GM21515 (cell line): Measurements from ENCODE around the gene GPR107.

Source experiments
- ATAC-seq: cut with Tn5 transposase; IDR thresholded peaks from one replicate; pipeline ENCODE4 v1.9.1; 2021; ENCODE audit not compliant: unreplicated experiment

Gene GPR107

DNA sequence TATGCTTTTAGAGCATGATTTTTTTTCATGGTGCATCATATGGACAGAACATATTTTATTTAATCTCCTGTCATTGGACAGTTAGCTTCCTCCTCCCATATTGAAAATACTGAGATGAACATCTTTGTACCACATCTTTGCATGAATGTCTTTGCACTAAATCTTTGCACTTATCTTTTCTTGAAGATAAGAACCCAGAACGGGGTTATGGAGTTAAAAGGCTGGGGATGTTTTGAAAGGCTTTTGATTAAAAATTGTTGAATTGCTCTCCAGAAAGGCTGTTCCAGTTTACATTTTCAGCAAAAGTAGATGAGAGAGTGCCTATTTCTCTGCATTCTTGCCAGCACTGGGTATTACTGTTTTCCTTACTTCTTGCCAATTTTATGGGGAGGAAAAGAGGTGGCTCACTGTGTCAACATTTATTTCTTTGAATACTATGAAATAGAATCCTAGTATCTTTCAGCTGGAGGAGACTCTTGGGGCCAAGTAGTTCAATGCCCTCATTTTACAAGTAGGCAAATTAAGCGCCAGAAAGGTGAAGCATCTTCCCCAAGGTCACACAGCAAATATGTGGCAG, 125.7 kb downstream of the GPR107 start:
- ATAC-seq, result no peak

DNA sequence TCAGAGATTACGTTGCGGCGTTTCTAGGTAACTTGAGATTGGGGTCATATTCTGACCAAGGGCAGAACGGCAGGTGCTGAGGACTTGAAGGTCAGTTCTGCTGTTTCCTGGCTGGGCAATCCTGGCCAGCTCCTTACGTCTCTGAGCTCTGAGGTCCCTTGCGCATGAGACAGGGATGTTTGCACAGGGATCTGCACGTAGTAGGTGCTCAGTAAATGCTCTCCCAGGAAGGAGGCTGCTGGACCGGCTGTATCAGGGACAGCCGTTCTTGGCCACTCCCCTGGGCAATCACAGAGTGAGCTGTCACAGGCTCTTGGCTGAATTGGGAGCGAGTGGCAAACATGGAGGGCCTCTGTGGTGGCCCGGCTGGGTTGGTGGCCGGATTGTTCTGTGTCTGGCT, 126.8 kb downstream of the GPR107 start:
- no peak for ATAC-seq

- ATAC-seq, result no peak
Observed at GRCh38 chr9:130181678-130182380, 128.1 kb downstream of the GPR107 start.

DNA sequence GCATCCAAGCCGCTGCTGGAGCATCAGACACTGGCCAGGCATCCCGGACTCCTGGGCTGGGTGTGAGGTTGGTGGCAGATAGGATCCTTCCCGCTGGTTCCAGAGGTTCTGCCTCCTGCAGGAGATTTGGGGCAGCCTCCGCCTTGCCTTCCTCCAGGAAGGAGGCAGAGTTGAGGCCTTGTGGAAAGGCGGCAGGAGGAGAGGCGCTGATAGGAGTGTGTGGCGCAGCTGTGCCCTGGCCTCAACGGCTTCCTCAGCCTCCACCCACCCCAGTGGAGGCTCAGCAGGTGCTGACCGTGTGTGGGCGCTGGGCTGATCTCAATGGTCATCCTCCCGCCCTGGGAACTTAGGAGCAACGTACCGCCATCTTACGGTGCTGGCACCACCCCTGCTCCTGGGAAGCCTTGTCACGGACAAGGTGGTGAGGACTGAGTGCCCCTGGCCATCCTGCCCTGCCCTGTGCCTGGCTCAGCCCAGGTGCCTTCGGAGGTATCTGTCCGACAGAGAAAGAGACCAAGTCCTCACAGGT, 128.7 kb downstream of the GPR107 start:
- ATAC-seq, result no peak

- no peak for ATAC-seq
Observed at GRCh38 chr9:130183133-130183762, 129.5 kb downstream of the GPR107 start.

DNA sequence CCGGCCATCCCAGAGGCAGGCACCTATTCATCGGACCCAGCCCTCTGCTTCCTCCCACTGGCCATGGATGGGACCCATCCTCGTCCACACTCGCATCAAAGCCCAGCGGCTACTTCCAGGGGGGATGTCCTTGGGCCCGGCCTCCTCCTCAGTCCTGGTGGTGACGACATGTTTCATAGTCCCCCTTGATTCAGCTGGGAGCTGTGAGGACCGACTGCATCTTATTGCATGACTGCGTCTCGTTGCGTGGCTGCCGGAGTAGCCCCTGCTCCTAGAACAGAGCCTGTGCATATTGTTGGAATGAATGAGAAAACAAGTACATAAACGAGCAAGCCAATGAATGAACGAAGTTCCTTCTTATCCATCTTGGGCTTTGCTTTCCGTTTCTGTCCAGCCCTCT, 131.3 kb downstream of the GPR107 start:
- ATAC-seq, result no peak

GRCh38 chr9:130185490-130186031, 131.9 kb downstream of the GPR107 start:
- ATAC-seq, result no peak

DNA sequence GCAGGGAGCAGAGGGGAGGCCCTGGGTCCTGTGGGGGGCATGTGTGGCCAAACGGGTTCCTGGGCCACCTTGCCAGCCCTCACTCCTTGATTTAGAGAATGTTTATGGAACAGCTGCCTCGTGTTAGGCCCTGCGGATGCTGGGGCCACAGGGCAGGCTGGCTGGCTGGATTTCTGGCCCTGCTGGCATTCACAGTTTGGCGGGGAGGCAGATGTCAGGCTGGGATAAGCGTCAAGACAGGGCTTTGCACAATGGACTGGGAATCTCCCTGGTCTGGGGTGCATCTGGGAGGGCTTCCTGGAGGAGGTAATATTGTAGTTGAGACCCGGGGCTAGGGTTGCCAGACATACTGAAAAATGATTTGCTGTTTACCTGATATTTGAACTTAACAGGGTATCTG, 132.3 kb downstream of the GPR107 start:
- ATAC-seq, result no peak

- ATAC-seq, result no peak
Observed at GRCh38 chr9:130186839-130187522, 133.3 kb downstream of the GPR107 start.

DNA sequence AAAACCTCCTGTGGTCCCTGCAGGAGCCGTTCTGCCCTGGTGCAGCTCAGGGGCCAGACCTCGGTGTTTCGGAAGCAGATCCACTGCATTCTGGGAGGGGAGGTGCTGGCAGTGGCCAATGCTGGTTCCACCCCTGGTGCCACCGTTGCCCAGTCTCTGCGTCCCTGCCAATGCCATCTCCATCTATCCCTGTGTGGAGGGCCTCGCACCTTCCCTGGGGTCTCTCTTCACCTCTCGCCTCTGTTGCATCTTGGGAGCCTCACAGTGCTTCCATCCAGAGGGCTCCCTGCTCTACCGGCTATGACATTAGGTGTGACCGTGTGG, 133.8 kb downstream of the GPR107 start:
- no peak for ATAC-seq

- ATAC-seq, result no peak
Observed at GRCh38 chr9:130188860-130189481, 135.3 kb downstream of the GPR107 start.
